Neural progenitor cell (in vitro differentiated cells): ENCODE data around the gene IQCH. TPM values are rescaled to one million over a fixed set of nuclear protein-coding genes. Genes with fewer than 3 reads are reported as not detected.

Experiments
- DNase-seq: peaks from one replicate; pipeline ENCODE4 v3.0.0-alpha.2; 2016; ENCODE audit warnings: low spot score
- H2AFZ ChIP-seq: fragments of 200-600 bp; sonication (generic); replicated peaks from 2 replicates; pipeline ENCODE4 v1.6.1; 2016; ENCODE audit warnings: antibody characterized with exemption
- H3F3A ChIP-seq: fragments of 200-600 bp; sonication (generic); 2 replicates; pipeline ENCODE4 v1.6.1; 2016; ENCODE audit warnings: antibody characterized with exemption, low read depth
- H3K27ac ChIP-seq: fragments of 200-600 bp; sonication (generic); 2 replicates; pipeline ENCODE4 v1.5.1; 2016; ENCODE audit warnings: mild to moderate bottlenecking
- H3K27me3 ChIP-seq: fragments of 200-600 bp; sonication (generic); 2 replicates; pipeline ENCODE4 v1.6.1; 2016; ENCODE audit warnings: mild to moderate bottlenecking, moderate library complexity
- H3K36me3 ChIP-seq: fragments of 200-600 bp; sonication (generic); 2 replicates; pipeline ENCODE4 v1.5.1; 2016
- H3K4me1 ChIP-seq: fragments of 200-600 bp; sonication (generic); 2 replicates; pipeline ENCODE4 v1.6.1; 2016; ENCODE audit warnings: mixed run types
- H3K4me2 ChIP-seq: fragments of 200-600 bp; sonication (generic); 2 replicates; pipeline ENCODE4 v1.6.1; 2016
- H3K4me3 ChIP-seq: fragments of 200-600 bp; sonication (generic); 2 replicates; pipeline ENCODE4 v1.5.1; 2016
- H3K79me2 ChIP-seq: fragments of 200-600 bp; sonication (generic); 2 replicates; pipeline ENCODE4 v1.6.1; 2016; ENCODE audit warnings: low read depth
- H3K9ac ChIP-seq: fragments of 200-600 bp; sonication (generic); 2 replicates; pipeline ENCODE4 v1.6.1; 2016
- H3K9me3 ChIP-seq: fragments of 200-600 bp; sonication (generic); 2 replicates; pipeline ENCODE4 v1.5.1; 2016; ENCODE audit warnings: low read depth
- H4K20me1 ChIP-seq: fragments of 200-600 bp; sonication (generic); 2 replicates; pipeline ENCODE4 v1.6.1; 2016; ENCODE audit warnings: low read depth
- H3K27ac Mint-ChIP-seq: 3 replicates; pipeline ENCODE4 v1.8.0; 2021; ENCODE audit warnings: mixed read lengths
- H3K27me3 Mint-ChIP-seq: 2 replicates; pipeline ENCODE4 v1.8.0; 2022; ENCODE audit warnings: low read depth, mild to moderate bottlenecking, inconsistent platforms, moderate library complexity, mixed read lengths; ENCODE audit not compliant: insufficient read depth
- H3K36me3 Mint-ChIP-seq: 3 replicates; pipeline ENCODE4 v1.8.0; 2021; ENCODE audit warnings: mixed read lengths
- H3K4me1 Mint-ChIP-seq: 3 replicates; pipeline ENCODE4 v1.8.0; 2021; ENCODE audit warnings: mixed read lengths
- H3K4me3 Mint-ChIP-seq: 3 replicates; pipeline ENCODE4 v1.8.0; 2021; ENCODE audit warnings: mild to moderate bottlenecking, moderate library complexity, mixed read lengths
- H3K9me3 Mint-ChIP-seq: 3 replicates; pipeline ENCODE4 v1.8.0; 2020; ENCODE audit warnings: mixed read lengths
- CTCF ChIP-seq: fragments of 200-600 bp; sonication (generic); IDR thresholded peaks from 2 replicates; pipeline ENCODE4 v1.5.1; 2017; ENCODE audit warnings: antibody characterized with exemption, mild to moderate bottlenecking
- EZH2 ChIP-seq: fragments of 200-600 bp; sonication (generic); IDR thresholded peaks from 2 replicates; pipeline ENCODE4 v1.6.1; 2017; ENCODE audit warnings: antibody characterized with exemption, mild to moderate bottlenecking, moderate library complexity
- EZH2phosphoT487 ChIP-seq: fragments of 200-600 bp; sonication (generic); IDR thresholded peaks from 2 replicates; pipeline ENCODE4 v1.6.1; 2017; ENCODE audit warnings: antibody characterized with exemption
- total RNA-seq: library from RNA; depleted of rRNA; stranded (reverse); fragments of >200 nt; gene quantifications from 2 replicates; pipeline ENCODE4 v1.2.3, GENCODE V29; 2015; ENCODE audit warnings: low replicate concordance

Gene IQCH
- 6.4 and 21.0 TPM in 2 replicates for total RNA-seq

- peaks cover 2% of the 10 kb centered on the region for H3K36me3 Mint-ChIP-seq
- peak within 1 kb of the TSS; percentile 93 for H2AFZ ChIP-seq
- H3K27me3 ChIP-seq, result peaks cover 15% of the 10 kb centered on the region
- peaks cover 11% of the 10 kb centered on the region for H3K4me1 ChIP-seq
- peak; percentile 98 for DNase-seq
- no peaks in the 10 kb centered on the region for H3K9me3 Mint-ChIP-seq
- TF ChIP-seq CTCF (no peak), EZH2phosphoT487 (no peak), EZH2 (no peak)
- peak within 1 kb of the TSS; percentile 74 for H3K9ac ChIP-seq
- peak within 1 kb of the TSS; percentile 94 for H3K27ac Mint-ChIP-seq
- H3K79me2 ChIP-seq, result peaks cover 48% of the 10 kb centered on the region
- peaks cover 24% of the 10 kb centered on the region for H3K4me1 Mint-ChIP-seq
- H3F3A ChIP-seq, result peaks cover 10% of the 10 kb centered on the region
- H3K4me2 ChIP-seq, result peak within 1 kb of the TSS; percentile 89
- peak within 1 kb of the TSS; percentile 82 for H3K4me3 ChIP-seq
- peak within 1 kb of the TSS; percentile 99 for H3K4me3 Mint-ChIP-seq
- H3K27me3 Mint-ChIP-seq, result peaks cover 5% of the 10 kb centered on the region
- H3K27ac ChIP-seq, result no peak within 1 kb of the TSS
- peaks cover 6% of the 10 kb centered on the region for H4K20me1 ChIP-seq
- no peaks in the 10 kb centered on the region for H3K9me3 ChIP-seq
- no peaks in the 10 kb centered on the region for H3K36me3 ChIP-seq
These were observed at the start of gene IQCH, which contains the start of gene AAGAB for GRCh38 chr15:67254238-67255175. IQCH (plus strand) TSS chr15:67254786; CDS start chr15:67254897, 111 bp downstream. AAGAB (minus strand) TSS chr15:67254661; CDS start chr15:67254631, 30 bp downstream.

- no peaks in the 10 kb centered on the region for H3K9me3 Mint-ChIP-seq
- H3K27ac Mint-ChIP-seq, result no peak overlapping the region
- Histone ChIP-seq H3K4me1 (no peaks in the 10 kb centered on the region), H3K27ac (no peak overlapping the region), H3K4me3 (no peak overlapping the region), H3K79me2 (no peaks in the 10 kb centered on the region), H3K4me2 (no peak overlapping the region), H2AFZ (no peak overlapping the region), H3K9me3 (no peaks in the 10 kb centered on the region), H3K27me3 (no peaks in the 10 kb centered on the region), H3K36me3 (no peaks in the 10 kb centered on the region), H3K9ac (no peak overlapping the region), H3F3A (no peaks in the 10 kb centered on the region), H4K20me1 (no peaks in the 10 kb centered on the region)
- no peaks in the 10 kb centered on the region for H3K27me3 Mint-ChIP-seq
- H3K4me1 Mint-ChIP-seq, result no peaks in the 10 kb centered on the region
- peaks cover 7% of the 10 kb centered on the region for H3K36me3 Mint-ChIP-seq
- TF ChIP-seq EZH2phosphoT487 (no peak), CTCF (no peak), EZH2 (no peak)
- H3K4me3 Mint-ChIP-seq, result no peak overlapping the region
- DNase-seq, result no peak
These were observed 46.9 kb upstream of the IQCH start for GRCh38 chr15:67207555-67208207.

DNA sequence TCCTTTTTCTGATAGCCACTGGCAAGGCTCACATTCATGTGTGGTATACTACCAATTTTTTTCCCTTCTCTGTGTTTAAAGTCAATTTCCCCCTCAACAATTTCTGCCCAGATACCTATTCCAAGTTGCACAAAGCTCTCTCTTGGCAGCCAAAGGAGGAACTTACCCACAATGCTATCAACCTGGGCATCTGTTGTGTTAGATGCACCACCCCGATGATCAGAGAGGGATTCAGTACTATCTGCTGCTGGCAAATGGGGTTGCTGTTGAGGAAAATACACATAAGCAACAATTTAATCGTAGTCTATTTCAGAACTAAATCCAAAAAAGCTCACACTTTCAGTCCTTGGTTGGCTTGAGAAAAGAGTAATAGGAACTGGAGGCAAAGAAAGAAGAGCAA lies 46.2 kb upstream of the IQCH start:
- no peak overlapping the region for H3K4me3 Mint-ChIP-seq
- no peak overlapping the region for H3K27ac ChIP-seq
- H3K4me1 Mint-ChIP-seq, result no peaks in the 10 kb centered on the region
- H2AFZ ChIP-seq, result no peak overlapping the region
- peaks cover 6% of the 10 kb centered on the region for H3K36me3 Mint-ChIP-seq
- H3K9me3 Mint-ChIP-seq, result no peaks in the 10 kb centered on the region
- H3K27ac Mint-ChIP-seq, result no peak overlapping the region
- no peaks in the 10 kb centered on the region for H3F3A ChIP-seq
- H3K27me3 Mint-ChIP-seq, result no peaks in the 10 kb centered on the region
- no peak for TF ChIP-seq EZH2
- no peaks in the 10 kb centered on the region for H3K9me3 ChIP-seq
- H3K9ac ChIP-seq, result no peak overlapping the region
- no peak overlapping the region for H3K4me3 ChIP-seq
- H4K20me1 ChIP-seq, result no peaks in the 10 kb centered on the region
- no peak overlapping the region for H3K4me2 ChIP-seq
- no peaks in the 10 kb centered on the region for H3K4me1 ChIP-seq
- H3K79me2 ChIP-seq, result no peaks in the 10 kb centered on the region
- DNase-seq, result no peak
- H3K36me3 ChIP-seq, result no peaks in the 10 kb centered on the region
- no peaks in the 10 kb centered on the region for H3K27me3 ChIP-seq
